GM12865 (cell line): ENCODE results near the gene RASGRP1.
A peak's percentile ranks its signal among the peaks of the same experiment; 100 is the strongest.

Experiments used
- DNase-seq: peaks from one replicate; pipeline ENCODE4 v3.0.0; 2010; ENCODE audit warnings: low read depth
- H3K4me3 ChIP-seq: 2 replicates; pipeline ENCODE4 v1.5.1; 2011; ENCODE audit warnings: mild to moderate bottlenecking, low read depth, low read length, control low read depth
- TF ChIP-seq, protein P1 (sequence below): IDR thresholded peaks from 2 replicates; pipeline ENCODE4 v1.5.1; 2011; ENCODE audit warnings: low read length, control low read depth, low read depth, inconsistent platforms; ENCODE audit not compliant: insufficient read depth; ENCODE audit errors: missing control alignments

The RASGRP1 gene

DNA sequence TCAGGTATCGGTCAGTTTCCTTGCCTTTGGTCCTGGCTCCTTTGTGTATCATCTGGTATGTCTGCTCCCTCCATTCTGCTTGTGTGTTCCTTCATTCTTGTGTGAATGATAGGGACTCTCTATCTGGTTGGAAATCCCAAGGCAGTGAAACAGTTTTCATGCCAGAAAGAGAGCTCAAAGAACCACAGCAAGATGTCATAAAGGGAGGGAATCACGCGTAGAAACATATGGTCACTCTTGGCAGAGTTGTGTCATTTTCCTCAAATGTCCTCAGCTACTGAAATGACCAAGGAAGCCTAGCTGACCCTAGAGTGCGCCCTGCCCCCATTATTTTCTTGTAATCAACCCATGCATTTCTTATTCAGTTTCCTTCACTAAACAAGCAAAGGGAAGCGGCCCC, 48.0 kb downstream of the RASGRP1 start:
- no peak overlapping the region for H3K4me3 ChIP-seq
- no peak for DNase-seq
- TF ChIP-seq, protein P1, sequence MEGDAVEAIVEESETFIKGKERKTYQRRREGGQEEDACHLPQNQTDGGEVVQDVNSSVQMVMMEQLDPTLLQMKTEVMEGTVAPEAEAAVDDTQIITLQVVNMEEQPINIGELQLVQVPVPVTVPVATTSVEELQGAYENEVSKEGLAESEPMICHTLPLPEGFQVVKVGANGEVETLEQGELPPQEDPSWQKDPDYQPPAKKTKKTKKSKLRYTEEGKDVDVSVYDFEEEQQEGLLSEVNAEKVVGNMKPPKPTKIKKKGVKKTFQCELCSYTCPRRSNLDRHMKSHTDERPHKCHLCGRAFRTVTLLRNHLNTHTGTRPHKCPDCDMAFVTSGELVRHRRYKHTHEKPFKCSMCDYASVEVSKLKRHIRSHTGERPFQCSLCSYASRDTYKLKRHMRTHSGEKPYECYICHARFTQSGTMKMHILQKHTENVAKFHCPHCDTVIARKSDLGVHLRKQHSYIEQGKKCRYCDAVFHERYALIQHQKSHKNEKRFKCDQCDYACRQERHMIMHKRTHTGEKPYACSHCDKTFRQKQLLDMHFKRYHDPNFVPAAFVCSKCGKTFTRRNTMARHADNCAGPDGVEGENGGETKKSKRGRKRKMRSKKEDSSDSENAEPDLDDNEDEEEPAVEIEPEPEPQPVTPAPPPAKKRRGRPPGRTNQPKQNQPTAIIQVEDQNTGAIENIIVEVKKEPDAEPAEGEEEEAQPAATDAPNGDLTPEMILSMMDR = no peak

DNA sequence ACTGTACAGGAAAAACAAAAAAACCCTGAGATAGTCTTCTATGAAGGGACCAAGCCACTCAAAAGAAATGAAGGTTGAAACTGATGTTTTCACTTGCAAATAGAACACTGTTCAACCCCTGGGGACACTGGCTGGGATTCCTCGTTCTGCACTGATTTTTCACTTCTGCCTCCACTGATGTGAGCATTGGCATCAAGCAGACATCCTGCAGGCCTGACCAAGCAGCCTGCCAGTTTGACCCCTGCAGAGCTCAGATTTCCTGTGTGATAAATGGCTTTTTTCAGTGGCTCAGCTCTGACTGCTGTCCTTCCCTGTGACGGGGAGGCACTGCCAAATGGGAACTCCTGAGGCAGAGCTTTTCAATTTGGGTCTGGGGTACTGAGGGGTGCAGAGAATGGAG, 50.0 kb downstream of the RASGRP1 start:
- DNase-seq = peak; percentile 77
- TF ChIP-seq, protein P1 = no peak
- no peak overlapping the region for H3K4me3 ChIP-seq

DNA sequence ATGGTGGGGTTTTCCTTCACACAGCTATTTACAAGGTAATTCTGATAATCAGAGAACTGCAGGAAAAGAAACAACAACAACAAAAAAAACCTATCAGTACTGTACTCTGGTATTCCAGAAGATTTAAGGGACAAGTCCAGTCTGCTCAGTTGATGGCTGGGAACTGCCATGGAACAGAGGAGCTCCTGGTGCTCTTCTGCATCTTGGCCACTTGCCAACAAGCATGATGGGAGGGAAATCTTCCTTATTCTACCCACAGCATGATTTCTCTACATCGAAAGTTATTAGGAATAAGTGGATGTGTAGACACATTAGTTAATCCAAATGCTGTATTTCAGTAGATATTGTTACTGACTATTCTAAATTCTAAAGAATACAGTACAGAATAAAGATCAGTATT, 51.7 kb downstream of the RASGRP1 start:
- TF ChIP-seq, protein P1 = no peak
- no peak overlapping the region for H3K4me3 ChIP-seq
- no peak for DNase-seq

DNA sequence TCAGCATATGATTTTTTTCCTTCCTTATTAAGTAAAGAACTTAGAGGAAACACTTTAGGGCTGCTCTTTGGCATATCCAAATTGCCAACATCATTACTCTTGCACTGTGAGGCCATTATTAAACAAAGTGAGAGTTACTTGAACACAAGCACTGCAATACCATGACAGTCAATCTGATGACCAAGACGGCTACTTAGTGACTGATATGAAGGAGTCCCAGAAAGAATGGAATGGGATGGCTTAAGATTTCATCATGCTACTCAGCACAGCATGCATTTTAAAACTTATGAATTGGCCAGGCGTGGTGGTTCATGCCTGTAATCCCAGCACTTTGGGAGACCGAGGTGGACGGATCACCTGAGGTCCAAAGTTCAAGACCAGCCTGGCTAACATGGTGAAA, 55.5 kb downstream of the RASGRP1 start:
- TF ChIP-seq, protein P1 = no peak
- DNase-seq = no peak
- no peak overlapping the region for H3K4me3 ChIP-seq

DNA sequence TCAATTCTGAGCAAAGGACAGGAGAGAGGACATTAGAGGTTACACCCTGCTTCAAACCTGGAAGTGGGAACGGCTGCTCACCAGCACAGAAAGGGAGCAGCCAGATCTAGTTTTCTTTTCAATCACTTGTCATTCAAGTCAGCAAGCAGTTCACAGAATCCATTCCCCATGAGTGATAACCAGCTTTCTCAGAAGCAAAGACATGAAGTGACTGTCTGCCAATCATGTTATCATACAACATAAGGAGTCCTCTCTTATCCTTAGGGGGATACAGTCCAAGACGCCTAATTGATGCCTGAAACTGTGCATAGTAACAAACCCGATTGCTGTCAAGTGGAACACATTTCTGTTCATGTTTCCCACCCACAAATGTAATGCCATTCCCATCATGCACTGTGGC, 56.0 kb downstream of the RASGRP1 start:
- TF ChIP-seq, protein P1 = no peak
- DNase-seq = peak; percentile 70
- H3K4me3 ChIP-seq = no peak overlapping the region

DNA sequence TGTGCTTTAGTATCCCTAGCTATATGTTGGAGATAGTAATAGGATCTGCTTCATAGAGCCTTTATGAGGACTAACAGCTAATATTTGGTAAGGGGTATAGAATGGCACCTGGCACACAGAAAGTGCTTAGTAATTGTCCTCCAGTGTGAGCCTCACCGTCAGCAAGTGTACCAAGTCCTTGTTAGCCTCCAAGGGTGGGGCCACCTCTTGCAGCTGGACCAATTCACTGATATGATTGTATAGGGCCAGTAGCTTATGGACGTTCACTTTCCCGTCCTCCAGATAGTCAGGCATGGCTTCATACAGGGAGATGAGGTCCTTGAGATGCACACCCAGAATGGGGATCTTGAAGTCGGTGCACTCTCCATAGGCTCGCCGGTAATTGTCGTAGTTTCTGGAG, 57.0 kb downstream of the RASGRP1 start:
- TF ChIP-seq, protein P1 = no peak
- no peak overlapping the region for H3K4me3 ChIP-seq
- no peak for DNase-seq

DNA sequence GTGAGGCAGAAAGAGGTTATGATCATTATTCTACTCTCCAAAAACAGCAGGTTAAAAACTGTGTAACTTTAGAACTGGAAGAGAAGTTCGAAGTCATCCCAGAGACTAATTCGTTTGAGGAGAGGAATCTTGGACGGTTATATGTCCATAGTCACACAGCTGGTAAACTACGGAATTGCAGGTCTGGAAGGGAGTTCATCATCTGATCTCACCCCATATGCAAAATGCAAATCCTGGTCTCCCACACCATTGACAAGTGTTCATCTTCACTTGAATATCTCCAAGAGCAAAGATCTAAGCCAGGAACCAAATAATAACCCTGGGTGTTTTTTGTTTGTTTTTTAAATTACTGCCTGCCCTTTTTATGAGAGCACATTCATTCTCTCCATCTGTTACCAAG, 57.6 kb downstream of the RASGRP1 start:
- DNase-seq = no peak
- TF ChIP-seq, protein P1 = no peak
- H3K4me3 ChIP-seq = no peak overlapping the region
